Esophagus mucosa (tissue), 1 donor: ENCODE data around the gene RAD51B. TPM values are rescaled to one million over a fixed set of nuclear protein-coding genes. Genes with fewer than 3 reads are reported as not detected.
A peak's percentile ranks its signal among the peaks of the same experiment; 100 is the strongest.
"Not testable (repeated sequence)": the region's sequence is repeated elsewhere in the genome, so short reads cannot be mapped to it uniquely, and the experiment has no call there.

ENCODE experiments used
- ATAC-seq: fragments of 200-7000 bp; cut with Tn5 transposase; one replicate; pipeline ENCODE4 v1.9.1; 2020
- total RNA-seq: library from RNA; stranded (reverse); gene quantifications from one replicate; pipeline ENCODE4 v1.2.4, GENCODE V29; 2023
- donor health status: DM: yes; HTN: yes; CAD: no.

RAD51B gene
- total RNA-seq, 1 donor from 2014 or later: 12.2 TPM

GRCh38 chr14:68085742-68086141 lies 266.2 kb downstream of the RAD51B start:
- no peak for ATAC-seq

- no peak for ATAC-seq
These were observed 268.9 kb downstream of the RAD51B start for GRCh38 chr14:68088451-68088854.

- ATAC-seq: peak; percentile 79
These were observed 269.7 kb downstream of the RAD51B start for GRCh38 chr14:68089146-68089731.

GRCh38 chr14:68094158-68094557 lies 274.6 kb downstream of the RAD51B start:
- no peak for ATAC-seq

GRCh38 chr14:68094752-68095151 lies 275.2 kb downstream of the RAD51B start:
- no peak for ATAC-seq

GRCh38 chr14:68097727-68098126 lies 278.1 kb downstream of the RAD51B start:
- ATAC-seq: no peak

- no peak for ATAC-seq
These were observed 279.3 kb downstream of the RAD51B start for GRCh38 chr14:68098834-68099233.

- peak; percentile 38 for ATAC-seq
These were observed 280.0 kb downstream of the RAD51B start for GRCh38 chr14:68099495-68100045.

GRCh38 chr14:68101715-68102301 lies 282.2 kb downstream of the RAD51B start:
- ATAC-seq: not testable (repeated sequence)

GRCh38 chr14:68103853-68104252 lies 284.3 kb downstream of the RAD51B start:
- ATAC-seq: no peak

- ATAC-seq: peak; percentile 56
These were observed 284.9 kb downstream of the RAD51B start for GRCh38 chr14:68104518-68104917.

GRCh38 chr14:68105816-68106215 lies 286.2 kb downstream of the RAD51B start:
- no peak for ATAC-seq

GRCh38 chr14:68106456-68106855 lies 286.9 kb downstream of the RAD51B start:
- ATAC-seq: no peak

GRCh38 chr14:68106905-68107304 lies 287.3 kb downstream of the RAD51B start:
- ATAC-seq: no peak

- ATAC-seq: no peak
These were observed 289.7 kb downstream of the RAD51B start for GRCh38 chr14:68109132-68109900.

- no peak for ATAC-seq
These were observed 291.7 kb downstream of the RAD51B start for GRCh38 chr14:68111097-68111852.

GRCh38 chr14:68111853-68112270 lies 292.3 kb downstream of the RAD51B start:
- peak; percentile 66 for ATAC-seq

GRCh38 chr14:68112442-68112841 lies 292.9 kb downstream of the RAD51B start:
- ATAC-seq: no peak

- ATAC-seq: no peak
These were observed 293.9 kb downstream of the RAD51B start for GRCh38 chr14:68113343-68113930.

- not testable (repeated sequence) for ATAC-seq
These were observed 296.4 kb downstream of the RAD51B start for GRCh38 chr14:68115952-68116351.

- ATAC-seq: no peak
These were observed 303.1 kb downstream of the RAD51B start for GRCh38 chr14:68122651-68123050.

- ATAC-seq: no peak
These were observed 304.5 kb downstream of the RAD51B start for GRCh38 chr14:68124050-68124449.
